Gastroesophageal sphincter (tissue), 3 donors: ENCODE results near the gene HPS3.

Experiments used
- CTCF ChIP-seq, 4 experiments: fragments of 200-600 bp in 2 of 4; fragments of 450-650 bp in 2 of 4; sonication (generic) in 1 of 4; IDR thresholded peaks; one replicate each; pipeline ENCODE4 v1.5.1; 2017 to 2019; ENCODE audit warnings: antibody characterized with exemption in 4 of 4, mild to moderate bottlenecking in 2 of 4, moderate library complexity in 2 of 4
- POLR2A ChIP-seq, 2 donors: fragments of 450-650 bp; IDR thresholded peaks; one replicate each; pipeline ENCODE4 v1.6.1; 2017; ENCODE audit warnings: antibody characterized with exemption in 2 of 2, mild to moderate bottlenecking in 2 of 2, moderate library complexity in 1 of 2
- POLR2AphosphoS5 ChIP-seq: sonication (generic); formaldehyde crosslinking; IDR thresholded peaks from one replicate; pipeline ENCODE4 v1.6.1; 2017; ENCODE audit warnings: antibody characterized with exemption

GRCh38 chr3:149162007-149162406 lies 32.6 kb downstream of the HPS3 start:
- TF ChIP-seq CTCF (IDR thresholded peaks at IDR 0.05) (no peak), POLR2A (IDR thresholded peaks at IDR 0.05) (no peak), POLR2AphosphoS5 (no peak)
